Epithelial cell of esophagus (primary cell): ENCODE measurements around the gene ADAMTS8.

Experiments
- DNase-seq: peaks from one replicate; pipeline ENCODE4 v3.0.0; 2010; ENCODE audit warnings: low read depth
- H3K4me3 ChIP-seq: 2 replicates; pipeline ENCODE4 v1.5.1; 2011; ENCODE audit warnings: mild to moderate bottlenecking, low read length, control low read depth
- CTCF ChIP-seq: IDR thresholded peaks from 2 replicates; pipeline ENCODE4 v1.5.1; 2011; ENCODE audit warnings: low read depth, mild to moderate bottlenecking, low read length, control low read depth, inconsistent platforms; ENCODE audit not compliant: insufficient read depth; ENCODE audit errors: missing control alignments

Gene ADAMTS8

GRCh38 chr11:130427581-130428315 lies 661 bp downstream of the ADAMTS8 start:
- TF ChIP-seq CTCF: no peak
- H3K4me3 ChIP-seq: no peak overlapping the region
- DNase-seq: no peak

- no peak overlapping the region for H3K4me3 ChIP-seq
- TF ChIP-seq CTCF: no peak
- DNase-seq: no peak
Observed at GRCh38 chr11:130426837-130427341, 1.5 kb downstream of the ADAMTS8 start.

- TF ChIP-seq CTCF: no peak
- no peak overlapping the region for H3K4me3 ChIP-seq
- DNase-seq: no peak
Observed at GRCh38 chr11:130426223-130426836, 2.1 kb downstream of the ADAMTS8 start.

GRCh38 chr11:130425156-130425555 lies 3.3 kb downstream of the ADAMTS8 start:
- no peak for TF ChIP-seq CTCF
- no peak overlapping the region for H3K4me3 ChIP-seq
- DNase-seq: no peak

GRCh38 chr11:130424613-130425140 lies 3.7 kb downstream of the ADAMTS8 start:
- DNase-seq: no peak
- no peak for TF ChIP-seq CTCF
- no peak overlapping the region for H3K4me3 ChIP-seq

- no peak for TF ChIP-seq CTCF
Observed at GRCh38 chr11:130423541-130424142, 4.8 kb downstream of the ADAMTS8 start.

More at GRCh38 chr11:130423541-130424142, 4.8 kb downstream of the ADAMTS8 start:
- DNase-seq: no peak
- H3K4me3 ChIP-seq: no peak overlapping the region
